ENCODE measurements around the gene CHN1.

CHN1 gene

GRCh38 chr2:174949988-174950687 lies 55.0 kb downstream of the CHN1 start:
- DNase-seq (no peak), ATAC-seq (no peak)
- Mint-ChIP-seq H3K4me1 (no peaks in the 10 kb centered on the region), H3K27me3 (peaks cover 8% of the 10 kb centered on the region), H3K4me3 (no peak overlapping the region), H3K36me3 (ENCODE audit: low read depth) (no peaks in the 10 kb centered on the region), H3K9me3 (no peaks in the 10 kb centered on the region), H3K27ac (no peak overlapping the region)

- Mint-ChIP-seq H3K27ac (no peak overlapping the region), H3K4me1 (no peaks in the 10 kb centered on the region), H3K36me3 (ENCODE audit: low read depth) (no peaks in the 10 kb centered on the region), H3K27me3 (peaks cover 2% of the 10 kb centered on the region), H3K9me3 (no peaks in the 10 kb centered on the region), H3K4me3 (no peak overlapping the region)
- DNase-seq: no peak
- ATAC-seq: no peak
Measured at GRCh38 chr2:174945601-174946260, 59.5 kb downstream of the CHN1 start.

- H3K4me1 Mint-ChIP-seq: no peaks in the 10 kb centered on the region
- no peaks in the 10 kb centered on the region for H3K9me3 Mint-ChIP-seq
- peaks cover 2% of the 10 kb centered on the region for H3K27me3 Mint-ChIP-seq
- ATAC-seq (no peak), DNase-seq (no peak)
- H3K36me3 Mint-ChIP-seq (ENCODE audit: low read depth): no peaks in the 10 kb centered on the region
- H3K4me3 Mint-ChIP-seq: no peak overlapping the region
- H3K27ac Mint-ChIP-seq: no peak overlapping the region
Measured at GRCh38 chr2:174939046-174939445, 66.1 kb downstream of the CHN1 start.

- DNase-seq (no peak), ATAC-seq (no peak)
Measured at GRCh38 chr2:174931724-174932123, 73.5 kb downstream of the CHN1 start.

GRCh38 chr2:174929786-174930185 lies 75.4 kb downstream of the CHN1 start:
- Mint-ChIP-seq H3K4me1 (no peaks in the 10 kb centered on the region), H3K36me3 (ENCODE audit: low read depth) (no peaks in the 10 kb centered on the region)
- ATAC-seq: no peak

More at GRCh38 chr2:174931724-174932123, 73.5 kb downstream of the CHN1 start:
- Mint-ChIP-seq H3K27me3 (no peaks in the 10 kb centered on the region), H3K9me3 (no peaks in the 10 kb centered on the region), H3K4me3 (no peak overlapping the region), H3K36me3 (ENCODE audit: low read depth) (no peaks in the 10 kb centered on the region), H3K27ac (no peak overlapping the region), H3K4me1 (no peaks in the 10 kb centered on the region)

GRCh38 chr2:174925046-174925784 lies 80.0 kb downstream of the CHN1 start:
- H3K36me3 Mint-ChIP-seq (ENCODE audit: low read depth): no peaks in the 10 kb centered on the region
- no peaks in the 10 kb centered on the region for H3K27me3 Mint-ChIP-seq
- DNase-seq (no peak), ATAC-seq (no peak)
- H3K27ac Mint-ChIP-seq: no peak overlapping the region
- peaks cover 3% of the 10 kb centered on the region for H3K9me3 Mint-ChIP-seq
- no peak overlapping the region for H3K4me3 Mint-ChIP-seq
- H3K4me1 Mint-ChIP-seq: no peaks in the 10 kb centered on the region

More at GRCh38 chr2:174929786-174930185, 75.4 kb downstream of the CHN1 start:
- Mint-ChIP-seq H3K27me3 (no peaks in the 10 kb centered on the region), H3K9me3 (no peaks in the 10 kb centered on the region), H3K4me3 (no peak overlapping the region), H3K27ac (no peak overlapping the region)
- no peak for DNase-seq

- Mint-ChIP-seq H3K36me3 (ENCODE audit: low read depth) (no peaks in the 10 kb centered on the region), H3K4me3 (no peak overlapping the region), H3K27ac (no peak overlapping the region), H3K27me3 (no peaks in the 10 kb centered on the region), H3K9me3 (peaks cover 3% of the 10 kb centered on the region), H3K4me1 (no peaks in the 10 kb centered on the region)
- ATAC-seq (no peak), DNase-seq (no peak)
Measured at GRCh38 chr2:174924061-174924693, 81.0 kb downstream of the CHN1 start.

GRCh38 chr2:174919947-174920595 lies 85.1 kb downstream of the CHN1 start:
- H3K36me3 Mint-ChIP-seq (ENCODE audit: low read depth): no peaks in the 10 kb centered on the region
- peaks cover 3% of the 10 kb centered on the region for H3K9me3 Mint-ChIP-seq
- DNase-seq: no peak
- ATAC-seq: no peak
- no peaks in the 10 kb centered on the region for H3K27me3 Mint-ChIP-seq
- no peak overlapping the region for H3K27ac Mint-ChIP-seq
- no peaks in the 10 kb centered on the region for H3K4me1 Mint-ChIP-seq
- no peak overlapping the region for H3K4me3 Mint-ChIP-seq

GRCh38 chr2:174918886-174919526 lies 86.2 kb downstream of the CHN1 start:
- H3K9me3 Mint-ChIP-seq: peaks cover 3% of the 10 kb centered on the region
- H3K27ac Mint-ChIP-seq: no peak overlapping the region
- H3K4me1 Mint-ChIP-seq: no peaks in the 10 kb centered on the region
- DNase-seq (no peak), ATAC-seq (no peak)
- no peaks in the 10 kb centered on the region for H3K27me3 Mint-ChIP-seq
- no peak overlapping the region for H3K4me3 Mint-ChIP-seq
- no peaks in the 10 kb centered on the region for H3K36me3 Mint-ChIP-seq (ENCODE audit: low read depth)

- Mint-ChIP-seq H3K4me3 (no peak overlapping the region), H3K36me3 (ENCODE audit: low read depth) (no peaks in the 10 kb centered on the region), H3K9me3 (no peaks in the 10 kb centered on the region), H3K27me3 (no peaks in the 10 kb centered on the region), H3K4me1 (no peaks in the 10 kb centered on the region), H3K27ac (no peak overlapping the region)
- ATAC-seq: no peak
- no peak for DNase-seq
Measured at GRCh38 chr2:174916270-174916930, 88.8 kb downstream of the CHN1 start.

- DNase-seq: no peak
- Mint-ChIP-seq H3K4me1 (no peaks in the 10 kb centered on the region), H3K36me3 (ENCODE audit: low read depth) (no peaks in the 10 kb centered on the region), H3K27ac (no peak overlapping the region), H3K27me3 (no peaks in the 10 kb centered on the region), H3K4me3 (no peak overlapping the region), H3K9me3 (no peaks in the 10 kb centered on the region)
- no peak for ATAC-seq
Measured at GRCh38 chr2:174914853-174915760, 90.1 kb downstream of the CHN1 start.

GRCh38 chr2:174908284-174908683 lies 96.9 kb downstream of the CHN1 start:
- DNase-seq: no peak
- ATAC-seq: no peak
- peaks cover 2% of the 10 kb centered on the region for H3K27me3 Mint-ChIP-seq
- no peaks in the 10 kb centered on the region for H3K36me3 Mint-ChIP-seq (ENCODE audit: low read depth)
- no peak overlapping the region for H3K4me3 Mint-ChIP-seq
- no peaks in the 10 kb centered on the region for H3K9me3 Mint-ChIP-seq
- H3K4me1 Mint-ChIP-seq: peaks cover 3% of the 10 kb centered on the region
- no peak overlapping the region for H3K27ac Mint-ChIP-seq

GRCh38 chr2:174903264-174903556 lies 102.0 kb downstream of the CHN1 start:
- H3K27ac Mint-ChIP-seq: no peak overlapping the region
- peaks cover 22% of the 10 kb centered on the region for H3K4me1 Mint-ChIP-seq
- no peaks in the 10 kb centered on the region for H3K27me3 Mint-ChIP-seq
- no peaks in the 10 kb centered on the region for H3K36me3 Mint-ChIP-seq (ENCODE audit: low read depth)
- H3K9me3 Mint-ChIP-seq: no peaks in the 10 kb centered on the region
- H3K4me3 Mint-ChIP-seq: no peak overlapping the region
- no peak for DNase-seq
- no peak for ATAC-seq

Data from activated naive CD8-positive, alpha-beta T cell treated with anti-CD3 and anti-CD28 coated beads, Interleukin-2, amount 50 U/mL, for 24 hours (primary cell).